T-helper 1 cell (primary cell): ENCODE measurements around the gene SNAPIN.
"Not testable (repeated sequence)": the region's sequence is repeated elsewhere in the genome, so short reads cannot be mapped to it uniquely, and the experiment has no call there.

Experiments
- DNase-seq, 5 donors: peaks; one replicate each; pipeline ENCODE4 v3.0.0-alpha.2; 2012 to 2020

SNAPIN gene

GRCh38 chr1:153626904-153627714 is 31.4 kb upstream of the SNAPIN start, which contains the start of gene S100A13:
TSS of gene S100A13 (minus strand) at chr1:153627505. CDS start at chr1:153626472, 1,033 bp downstream.
- no peak for DNase-seq

GRCh38 chr1:153627715-153628626 is 30.5 kb upstream of the SNAPIN start, which contains the start of gene S100A1:
TSS of gene S100A1 (plus strand) at chr1:153628434. CDS start at chr1:153630522, 2,088 bp downstream.
- DNase-seq = no peak

DNA sequence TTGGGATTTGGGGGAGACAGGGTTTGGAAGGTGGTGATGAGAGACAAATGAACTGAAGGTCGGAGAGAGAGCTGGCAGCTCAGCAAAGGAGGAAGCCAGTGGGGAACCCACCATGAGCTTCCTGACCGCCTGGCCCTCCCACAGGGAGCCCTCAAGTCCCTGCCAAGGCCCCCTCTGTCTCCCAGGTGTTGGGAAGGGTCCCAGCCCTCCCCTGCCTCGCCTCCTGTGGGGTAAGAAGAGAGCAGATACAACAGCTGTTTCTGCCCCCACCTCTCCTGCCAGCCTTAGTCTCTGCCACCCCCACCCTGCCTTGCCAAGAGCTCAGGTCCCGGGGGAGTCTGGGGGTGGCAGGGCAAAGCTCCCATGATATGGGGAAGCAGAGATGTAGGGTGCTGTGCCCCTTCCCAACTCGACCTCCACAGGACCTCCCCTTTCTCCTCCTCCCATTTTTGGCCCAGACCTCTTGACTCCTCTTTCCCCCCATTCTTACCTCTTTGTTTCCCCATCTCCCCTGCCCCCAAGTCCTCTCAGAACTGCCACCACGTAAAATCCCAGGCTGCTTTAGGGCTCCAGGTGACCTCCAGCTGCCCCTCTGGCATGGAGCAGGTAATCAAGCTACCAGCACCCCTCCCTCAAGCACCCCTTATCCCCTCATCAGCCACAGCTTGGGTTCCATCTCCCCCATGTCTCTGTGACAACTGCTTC is 29.7 kb upstream of the SNAPIN start:
- DNase-seq = no peak

DNA sequence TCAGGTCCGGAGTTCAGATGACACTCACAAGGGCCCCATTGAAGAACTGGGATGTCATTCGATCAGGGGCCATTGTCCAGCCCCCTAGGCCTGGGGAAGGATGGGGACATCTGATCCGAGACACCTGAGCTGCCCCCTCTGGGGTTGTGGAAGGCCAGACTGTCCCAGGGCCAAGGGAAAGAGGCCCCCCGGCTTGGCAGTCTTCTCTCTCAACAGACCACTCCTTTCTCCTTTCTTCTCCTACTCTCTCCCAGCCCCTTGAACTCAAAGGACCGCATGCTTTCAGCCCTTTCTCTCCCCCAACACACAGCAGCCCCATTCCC is 29.2 kb upstream of the SNAPIN start:
- DNase-seq = no peak

- no peak for DNase-seq
Measured at GRCh38 chr1:153629971-153630370, 28.5 kb upstream of the SNAPIN start.

GRCh38 chr1:153630384-153630783 is 28.1 kb upstream of the SNAPIN start:
- DNase-seq = no peak

DNA sequence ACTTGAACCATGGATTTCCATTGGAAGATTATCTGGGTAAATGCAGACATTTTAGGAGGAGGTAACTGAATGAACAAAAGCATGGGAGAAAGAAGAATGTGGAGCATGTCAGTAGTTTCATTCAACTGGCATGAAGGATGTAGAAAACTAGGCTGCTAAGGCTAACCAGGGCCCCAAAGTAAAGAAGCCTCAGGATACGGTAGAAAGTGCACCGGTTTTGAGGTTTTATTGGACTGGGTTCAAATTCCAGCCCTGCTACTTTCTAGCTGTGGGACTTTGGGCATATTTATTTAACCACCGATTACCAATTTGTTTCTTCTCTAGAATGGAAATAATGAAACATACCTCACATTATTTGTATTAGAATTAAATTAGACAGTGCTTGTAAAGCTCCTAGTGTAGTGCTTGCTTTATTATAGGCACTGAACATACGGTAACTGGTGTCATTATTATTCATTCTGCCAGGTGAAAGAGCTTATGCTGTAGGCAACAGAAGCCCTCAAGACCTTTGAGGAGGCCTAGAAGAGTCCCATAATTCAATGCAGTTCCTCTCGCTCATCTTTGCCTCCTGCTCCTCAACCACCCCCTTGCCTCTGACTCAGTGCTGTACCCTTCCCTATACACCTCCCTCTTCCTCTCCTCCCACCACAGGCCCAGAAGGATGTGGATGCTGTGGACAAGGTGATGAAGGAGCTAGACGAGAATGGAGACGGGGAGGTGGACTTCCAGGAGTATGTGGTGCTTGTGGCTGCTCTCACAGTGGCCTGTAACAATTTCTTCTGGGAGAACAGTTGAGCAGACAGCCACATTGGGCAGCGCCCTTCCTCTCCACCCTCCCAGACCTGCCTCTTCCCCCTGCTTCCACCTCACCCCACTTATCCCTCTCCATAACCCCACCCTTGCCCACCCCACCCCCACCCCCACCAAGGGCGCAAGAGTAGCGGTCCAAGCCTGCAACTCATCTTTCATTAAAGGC is 27.2 kb upstream of the SNAPIN start:
- DNase-seq = no peak

- DNase-seq = no peak
Measured at GRCh38 chr1:153633161-153633753, 25.2 kb upstream of the SNAPIN start.

- peak; percentile 85 to 98 (median 91) for DNase-seq
Measured at GRCh38 chr1:153633754-153634665, 24.5 kb upstream of the SNAPIN start, which contains the start of gene CHTOP. TSS of gene CHTOP (plus strand) at chr1:153634066. CDS start at chr1:153636589, 2,523 bp downstream.

DNA sequence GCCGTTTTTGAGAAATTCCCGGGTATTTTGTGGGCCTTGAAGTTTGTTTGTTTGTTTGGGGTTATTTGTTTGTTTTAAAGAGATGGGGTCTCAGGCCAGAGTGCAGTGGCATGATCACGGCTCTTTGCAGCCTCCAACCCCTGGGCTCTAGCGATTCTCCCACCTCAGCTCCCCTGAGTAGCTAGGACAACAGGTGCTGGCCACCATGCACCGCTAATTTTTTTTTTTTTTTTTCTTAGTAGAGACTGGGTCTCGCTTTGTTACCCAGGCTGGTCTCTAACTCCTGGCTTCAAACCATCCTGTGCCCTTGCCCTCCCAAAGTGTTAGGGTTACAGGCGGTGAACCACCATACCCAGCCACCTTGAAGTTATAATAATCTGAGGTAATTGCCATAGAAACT is 22.6 kb upstream of the SNAPIN start:
- no peak for DNase-seq

GRCh38 chr1:153636312-153636711 is 22.2 kb upstream of the SNAPIN start:
- no peak for DNase-seq

- DNase-seq = no peak
Measured at GRCh38 chr1:153638261-153638660, 20.2 kb upstream of the SNAPIN start.

DNA sequence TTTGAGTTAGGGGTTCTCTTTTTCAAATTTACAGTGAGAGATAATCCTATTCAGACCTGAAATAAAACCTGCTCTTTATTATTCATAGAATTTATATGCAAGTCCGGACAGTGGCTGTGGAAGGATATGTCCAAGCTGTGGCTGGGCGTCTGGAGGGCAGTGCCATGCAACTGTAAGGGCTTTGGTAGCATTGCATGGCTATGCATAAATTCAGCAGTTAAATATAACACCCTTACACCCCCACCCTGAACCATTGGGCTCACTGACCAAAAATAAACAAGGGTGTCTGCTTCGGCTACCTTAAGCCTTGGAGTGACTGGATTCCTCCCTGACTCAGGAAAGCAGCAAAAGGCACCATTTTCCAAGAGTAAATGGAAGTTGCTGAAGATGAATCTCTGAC is 19.2 kb upstream of the SNAPIN start:
- no peak for DNase-seq

GRCh38 chr1:153640213-153640612 is 18.3 kb upstream of the SNAPIN start:
- not testable (repeated sequence) for DNase-seq

DNA sequence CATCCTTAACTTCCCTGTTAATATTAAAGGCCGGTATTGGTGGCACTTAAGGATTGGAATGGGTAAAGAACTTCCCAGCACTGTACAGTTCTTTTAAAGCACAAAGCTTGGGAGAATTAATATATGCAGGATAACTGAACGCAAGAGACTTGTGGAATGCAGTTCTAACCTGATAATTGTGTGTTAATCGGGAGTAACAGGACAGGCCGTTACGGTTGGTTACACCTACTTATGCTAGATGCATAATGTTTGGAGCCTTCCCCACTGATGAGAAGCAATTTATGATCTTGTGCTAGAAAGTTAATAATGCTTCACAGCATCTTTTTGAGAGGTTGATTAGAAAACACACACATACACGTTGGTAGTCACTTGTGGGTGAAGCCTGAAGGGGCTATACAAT is 17.6 kb upstream of the SNAPIN start:
- DNase-seq = no peak

DNA sequence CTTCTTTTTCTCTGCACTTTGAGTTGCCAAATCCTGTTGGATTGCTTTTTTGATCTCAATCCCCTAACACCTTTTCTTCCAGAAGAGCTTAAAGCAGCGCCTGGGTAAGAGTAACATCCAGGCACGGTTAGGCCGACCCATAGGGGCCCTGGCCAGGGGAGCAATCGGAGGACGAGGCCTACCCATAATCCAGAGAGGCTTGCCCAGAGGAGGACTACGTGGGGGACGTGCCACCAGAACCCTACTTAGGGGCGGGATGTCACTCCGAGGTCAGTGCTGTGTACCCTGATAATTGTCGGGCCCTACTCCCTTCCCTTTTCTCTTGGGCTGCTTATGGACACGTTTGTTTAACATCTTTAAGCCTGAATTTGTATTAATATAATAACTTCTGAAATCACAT is 16.3 kb upstream of the SNAPIN start:
- no peak for DNase-seq

- no peak for DNase-seq
Measured at GRCh38 chr1:153643100-153643499, 15.4 kb upstream of the SNAPIN start.

DNA sequence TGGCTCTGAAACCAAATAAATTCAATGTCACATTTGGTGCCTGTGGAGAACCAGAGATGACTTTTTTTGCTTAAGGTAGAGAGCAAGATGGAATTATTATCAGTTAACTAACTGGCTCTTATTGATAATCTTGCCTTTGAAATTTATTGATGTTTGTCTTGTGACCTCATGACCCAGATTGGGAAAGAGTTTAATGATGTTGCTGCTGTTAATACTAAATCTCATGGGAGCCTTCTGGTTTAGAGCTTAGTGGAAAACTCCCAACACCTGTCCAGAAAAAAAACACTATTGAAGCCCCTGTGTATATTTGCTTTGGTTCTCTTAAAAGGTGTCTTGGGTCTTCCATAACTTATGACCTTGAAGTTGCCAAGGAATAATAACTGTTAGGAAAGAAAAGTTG is 14.7 kb upstream of the SNAPIN start:
- DNase-seq = no peak

- DNase-seq = no peak
Measured at GRCh38 chr1:153646672-153647345, 11.7 kb upstream of the SNAPIN start.

DNA sequence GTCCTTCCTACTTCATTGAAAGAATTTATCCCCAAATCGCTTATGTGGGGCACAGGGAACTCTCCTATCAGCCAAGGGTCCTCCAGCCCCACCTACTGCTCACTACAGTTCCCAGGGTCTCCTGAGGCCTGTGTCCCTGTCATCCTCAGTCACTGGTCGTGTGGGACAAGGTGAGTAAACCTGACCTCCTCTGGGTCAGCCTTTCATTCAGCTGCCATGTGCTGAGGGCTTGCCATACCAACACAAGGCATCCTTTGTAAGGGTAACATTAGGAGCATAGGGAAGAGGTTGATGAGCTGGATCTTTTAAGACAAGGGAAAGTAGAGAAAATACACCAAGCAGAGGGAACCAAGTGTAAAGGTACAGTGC is 11.2 kb upstream of the SNAPIN start:
- DNase-seq = no peak
